H1 (cell line): ENCODE measurements around the gene SH3GL1.

ENCODE experiments used
- CTCF ChIP-seq, 3 experiments: IDR thresholded peaks; 1 replicate in 2 of 3; 2 replicates in 1 of 3; pipeline versions ENCODE4 v1.5.1 to v1.6.1; 2011; ENCODE audit warnings: low read length in 3 of 3, mild to moderate bottlenecking in 3 of 3, inconsistent platforms in 2 of 3, low read depth in 1 of 3, moderate library complexity in 1 of 3; ENCODE audit not compliant: insufficient read depth in 1 of 3; ENCODE audit errors: control extremely low read depth in 1 of 3
- GTF2F1 ChIP-seq: IDR thresholded peaks from 2 replicates; pipeline ENCODE4 v1.6.1; 2012; ENCODE audit warnings: low read depth, low read length, improper control_type of control experiment, borderline replicate concordance
- MAX ChIP-seq: IDR thresholded peaks from 2 replicates; pipeline ENCODE4 v1.6.1; 2012; ENCODE audit warnings: inconsistent platforms
- POLR2A ChIP-seq, 2 experiments: IDR thresholded peaks; 1 replicate in 1 of 2; 2 replicates in 1 of 2; pipeline ENCODE4 v1.6.1; 2011; ENCODE audit warnings: low read depth in 2 of 2, low read length in 2 of 2, mild to moderate bottlenecking in 2 of 2; ENCODE audit errors: control extremely low read depth in 1 of 2
- SIRT6 ChIP-seq: IDR thresholded peaks from one replicate; pipeline ENCODE4 v1.7.1; 2012; ENCODE audit warnings: low read length, inconsistent platforms
- SP1 ChIP-seq: IDR thresholded peaks from 2 replicates; pipeline ENCODE4 v1.6.1; 2011; ENCODE audit warnings: low read depth, low read length
- TBP ChIP-seq: IDR thresholded peaks from 2 replicates; pipeline ENCODE4 v1.6.1; 2011; ENCODE audit warnings: low read depth, low read length, improper control_type of control experiment
- ZNF274 ChIP-seq: IDR thresholded peaks from 2 replicates; pipeline ENCODE4 v1.7.0; 2012; ENCODE audit warnings: low read length, borderline replicate concordance; ENCODE audit errors: extremely low read depth

- TF ChIP-seq SP1, result no peak
- TF ChIP-seq POLR2A (IDR thresholded peaks at IDR 0.05; ENCODE audit: control extremely low read depth in 1 of 2, low read depth in 2 of 2, low read length in 2 of 2), result no peak
- no peak for TF ChIP-seq GTF2F1
- TF ChIP-seq TBP, result no peak
- TF ChIP-seq MAX, result no peak
- TF ChIP-seq ZNF274, result no peak
- no peak for TF ChIP-seq SIRT6
- no peak for TF ChIP-seq CTCF (IDR thresholded peaks at IDR 0.05; ENCODE audit: control extremely low read depth in 1 of 3, insufficient read depth in 1 of 3, low read depth in 1 of 3, low read length in 3 of 3)
Observed at GRCh38 chr19:4385291-4386040, 14.9 kb downstream of the SH3GL1 start.
